ENCODE results near the gene PRAC1. TPM values are rescaled to one million over a fixed set of nuclear protein-coding genes. Genes with fewer than 3 reads are reported as not detected.

PRAC1 gene
- total and polyA plus RNA-seq, 8 donors: not detected

GRCh38 chr17:48756830-48757251 lies 34.5 kb upstream of the PRAC1 start:
- 14 to 29% (median 23%) methylated on average over 3 of the region's 3 CpGs for WGBS, 5 donors
- peak in 1 of 2 donors; percentile 81 for DNase-seq
- Histone ChIP-seq H3K36me3 (no peaks in the 10 kb centered on the region), H3K4me3 (no peak overlapping the region), H3K4me1 (peaks cover 4 to 41% (median 20%) of the 10 kb centered on the region in 4 donors), H3K9me3 (no peaks in the 10 kb centered on the region), H3K27ac (peak overlapping the region in 1 of 5 donors; percentile 52), H3K27me3 (peaks cover 38 to 100% (median 50%) of the 10 kb centered on the region in 3 donors)
- intact Hi-C loops (cut with DNase I; ENCODE audit: low total_unique reads): no loop called here
- TF ChIP-seq POLR2A (IDR thresholded peaks at IDR 0.05): no peak
- TF ChIP-seq EP300 (IDR thresholded peaks at IDR 0.05): no peak
- TF ChIP-seq POLR2AphosphoS5 (IDR thresholded peaks at IDR 0.05): no peak
- TF ChIP-seq, protein P1, sequence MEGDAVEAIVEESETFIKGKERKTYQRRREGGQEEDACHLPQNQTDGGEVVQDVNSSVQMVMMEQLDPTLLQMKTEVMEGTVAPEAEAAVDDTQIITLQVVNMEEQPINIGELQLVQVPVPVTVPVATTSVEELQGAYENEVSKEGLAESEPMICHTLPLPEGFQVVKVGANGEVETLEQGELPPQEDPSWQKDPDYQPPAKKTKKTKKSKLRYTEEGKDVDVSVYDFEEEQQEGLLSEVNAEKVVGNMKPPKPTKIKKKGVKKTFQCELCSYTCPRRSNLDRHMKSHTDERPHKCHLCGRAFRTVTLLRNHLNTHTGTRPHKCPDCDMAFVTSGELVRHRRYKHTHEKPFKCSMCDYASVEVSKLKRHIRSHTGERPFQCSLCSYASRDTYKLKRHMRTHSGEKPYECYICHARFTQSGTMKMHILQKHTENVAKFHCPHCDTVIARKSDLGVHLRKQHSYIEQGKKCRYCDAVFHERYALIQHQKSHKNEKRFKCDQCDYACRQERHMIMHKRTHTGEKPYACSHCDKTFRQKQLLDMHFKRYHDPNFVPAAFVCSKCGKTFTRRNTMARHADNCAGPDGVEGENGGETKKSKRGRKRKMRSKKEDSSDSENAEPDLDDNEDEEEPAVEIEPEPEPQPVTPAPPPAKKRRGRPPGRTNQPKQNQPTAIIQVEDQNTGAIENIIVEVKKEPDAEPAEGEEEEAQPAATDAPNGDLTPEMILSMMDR (IDR thresholded peaks at IDR 0.05): no peak

DNA sequence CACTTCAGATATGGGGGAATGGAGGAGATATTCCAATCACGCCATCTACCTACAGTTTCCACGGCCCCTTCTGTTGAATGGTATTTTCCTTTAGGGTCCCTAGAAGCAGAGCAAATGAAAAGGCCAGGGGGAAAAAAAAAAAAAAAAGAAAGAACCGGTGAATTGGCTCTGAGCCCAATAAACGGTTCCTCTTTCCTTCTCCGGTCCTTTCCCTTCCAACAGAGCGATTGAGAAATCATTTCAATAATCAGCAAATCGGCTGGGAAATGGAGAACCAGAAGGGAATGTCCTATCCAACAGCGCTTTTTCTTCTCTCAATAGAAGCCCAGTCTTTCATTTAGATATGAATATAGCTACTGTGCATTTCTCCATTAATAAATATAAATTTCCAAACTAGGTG lies 33.0 kb upstream of the PRAC1 start:
- WGBS, 5 donors: 17 to 25% (median 23%) methylated on average over 8 of the region's 8 CpGs
- TF ChIP-seq, protein P1 (IDR thresholded peaks at IDR 0.05): no peak
- no peak for TF ChIP-seq POLR2A (IDR thresholded peaks at IDR 0.05)
- TF ChIP-seq EP300 (IDR thresholded peaks at IDR 0.05): no peak
- TF ChIP-seq POLR2AphosphoS5 (IDR thresholded peaks at IDR 0.05): no peak

DNA sequence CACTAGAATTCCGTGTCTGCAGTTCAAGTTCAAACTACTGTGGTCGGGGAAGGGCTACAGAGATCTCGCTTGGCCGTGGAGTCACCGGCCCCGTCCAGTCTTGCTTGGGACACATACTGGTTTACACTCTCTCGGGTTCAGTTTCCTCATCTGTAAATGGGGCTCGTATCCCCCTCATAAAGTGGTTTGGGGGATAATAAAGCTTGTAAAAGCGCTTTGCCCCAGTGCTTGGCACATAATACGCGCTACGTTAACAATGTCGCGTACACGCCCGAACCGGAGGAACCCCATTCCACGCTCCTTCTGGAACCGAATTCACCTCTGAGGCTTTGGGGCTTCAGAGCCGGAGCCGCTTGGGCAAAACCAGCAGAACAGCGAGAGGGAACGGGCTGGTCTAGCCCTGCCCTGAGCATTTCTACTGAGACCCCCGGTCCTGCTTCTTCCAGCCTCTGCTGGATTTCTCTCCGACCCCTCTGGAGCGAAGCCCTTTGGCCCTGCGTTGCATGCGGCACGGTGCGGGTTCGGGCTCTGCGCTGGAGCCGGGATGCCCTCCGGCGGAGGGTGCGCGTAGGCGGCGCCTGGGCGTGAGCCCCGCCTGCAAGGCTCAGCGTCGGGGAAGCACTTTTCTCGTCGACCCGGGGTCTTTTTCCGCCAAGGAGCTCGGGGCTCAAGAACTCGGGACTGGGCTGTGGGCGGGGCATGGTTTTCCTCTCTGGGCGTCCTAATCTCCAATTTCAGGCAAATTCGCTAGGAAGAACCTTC lies 32.4 kb upstream of the PRAC1 start:
- peaks cover 44 to 100% (median 67%) of the 10 kb centered on the region in 3 donors for H3K27me3 ChIP-seq
- intact Hi-C loops (cut with DNase I; ENCODE audit: low total_unique reads): no loop called here
- H3K27ac ChIP-seq: no peak overlapping the region
- no peaks in the 10 kb centered on the region for H3K36me3 ChIP-seq
- TF ChIP-seq, protein P1 (IDR thresholded peaks at IDR 0.05): no peak
- TF ChIP-seq EP300 (IDR thresholded peaks at IDR 0.05) (no peak), POLR2A (IDR thresholded peaks at IDR 0.05) (no peak), POLR2AphosphoS5 (IDR thresholded peaks at IDR 0.05) (no peak)
- peaks cover 4 to 41% (median 20%) of the 10 kb centered on the region in 4 donors for H3K4me1 ChIP-seq
- DNase-seq: no peak
- no peak overlapping the region for H3K4me3 ChIP-seq
- WGBS, 5 donors: 9 to 16% (median 13%) methylated on average over 41 to 52 of the region's 52 CpGs
- no peaks in the 10 kb centered on the region for H3K9me3 ChIP-seq

More for the DNA sequence above, 33.0 kb upstream of the PRAC1 start:
- no peaks in the 10 kb centered on the region for H3K9me3 ChIP-seq
- H3K36me3 ChIP-seq: no peaks in the 10 kb centered on the region
- no peak for DNase-seq
- intact Hi-C loops (cut with DNase I; ENCODE audit: low total_unique reads): no loop called here
- no peak overlapping the region for H3K4me3 ChIP-seq
- H3K27ac ChIP-seq: no peak overlapping the region
- peaks cover 4 to 41% (median 20%) of the 10 kb centered on the region in 4 donors for H3K4me1 ChIP-seq
- peaks cover 38 to 100% (median 60%) of the 10 kb centered on the region in 3 donors for H3K27me3 ChIP-seq

DNA sequence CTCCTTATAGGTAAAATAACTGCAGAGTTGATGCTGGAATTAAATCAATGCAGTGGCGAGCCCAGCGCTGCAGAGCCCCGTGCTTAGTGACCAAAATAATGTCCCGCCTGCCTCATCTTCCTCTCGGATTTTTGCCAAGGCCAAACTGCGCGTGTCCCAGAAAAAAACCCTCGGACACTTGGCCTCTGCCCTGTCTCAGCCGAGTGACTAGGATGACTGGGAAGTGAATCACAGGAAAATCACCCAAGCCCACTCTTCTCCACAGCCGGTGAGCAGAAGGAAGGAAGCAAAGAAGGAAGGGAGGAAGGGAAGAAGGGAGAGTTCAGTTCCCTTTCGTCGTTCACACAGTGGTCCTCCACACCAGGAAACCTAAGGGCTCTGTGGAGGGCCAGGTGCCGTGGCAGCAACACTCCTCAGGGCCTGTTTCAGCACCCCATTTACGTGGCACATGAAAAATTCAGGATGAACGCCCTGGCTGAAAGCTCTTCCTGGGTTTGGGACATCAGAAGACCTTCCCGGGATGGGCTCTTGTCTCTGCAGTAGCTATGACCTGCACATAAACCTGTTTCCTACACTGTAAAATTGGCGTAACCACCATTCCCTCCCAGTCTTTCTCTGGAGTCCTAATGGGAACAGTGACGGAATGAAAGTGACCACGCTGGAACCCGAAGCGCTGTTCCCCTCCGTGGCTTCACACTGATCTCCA lies 31.6 kb upstream of the PRAC1 start:
- Histone ChIP-seq H3K4me1 (peaks cover 4 to 41% (median 20%) of the 10 kb centered on the region in 4 donors), H3K27me3 (peaks cover 49 to 100% (median 75%) of the 10 kb centered on the region in 3 donors), H3K4me3 (no peak overlapping the region), H3K27ac (no peak overlapping the region), H3K9me3 (no peaks in the 10 kb centered on the region), H3K36me3 (no peaks in the 10 kb centered on the region)
- TF ChIP-seq POLR2AphosphoS5 (IDR thresholded peaks at IDR 0.05) (no peak), EP300 (IDR thresholded peaks at IDR 0.05) (no peak), POLR2A (IDR thresholded peaks at IDR 0.05) (no peak)
- TF ChIP-seq, protein P1 (IDR thresholded peaks at IDR 0.05): no peak
- WGBS, 5 donors: 19 to 27% (median 23%) methylated on average over 21 to 22 of the region's 22 CpGs
- DNase-seq: no peak
- intact Hi-C loops (cut with DNase I; ENCODE audit: low total_unique reads): no loop called here

Measured in stomach (tissue), 9 donors.